ELR (cell line): Measurements from ENCODE around the gene TMEM183A.

Experiments
- DNase-seq: peaks from one replicate; pipeline ENCODE4 v3.0.0-alpha.2; 2015; ENCODE audit warnings: low read depth

The TMEM183A gene

DNA sequence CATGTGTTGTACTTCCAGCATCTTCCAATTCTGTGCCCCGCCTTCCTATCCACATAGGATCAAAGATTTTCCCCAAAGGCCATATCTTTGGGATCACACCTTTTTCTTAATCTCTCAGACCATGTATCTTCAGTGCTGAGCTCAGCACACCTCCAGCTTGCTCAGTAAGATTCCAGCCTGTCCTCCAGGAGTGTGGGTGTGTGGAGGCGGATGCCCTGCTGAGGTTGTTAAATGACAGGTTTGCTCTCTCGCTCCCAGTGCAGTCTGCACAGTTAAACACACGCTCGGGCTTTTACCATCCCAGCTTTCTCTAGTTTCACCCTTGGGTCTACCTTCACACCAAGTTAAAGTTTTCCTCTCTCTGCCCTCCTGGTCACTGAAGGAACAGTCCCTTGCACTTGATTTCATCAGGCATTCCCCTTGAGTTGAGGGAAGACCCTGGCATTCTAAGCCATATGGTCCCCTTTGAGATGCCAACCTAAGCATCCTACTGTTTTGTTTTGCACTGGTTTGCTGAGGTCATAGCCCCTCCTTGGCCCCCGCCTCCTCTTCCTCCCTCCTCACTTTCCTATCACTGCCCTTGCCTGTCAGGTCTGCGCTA, 64.9 kb downstream of the TMEM183A start:
- no peak for DNase-seq

- DNase-seq: no peak
These were observed 65.7 kb downstream of the TMEM183A start for GRCh38 chr1:203072911-203073310.

DNA sequence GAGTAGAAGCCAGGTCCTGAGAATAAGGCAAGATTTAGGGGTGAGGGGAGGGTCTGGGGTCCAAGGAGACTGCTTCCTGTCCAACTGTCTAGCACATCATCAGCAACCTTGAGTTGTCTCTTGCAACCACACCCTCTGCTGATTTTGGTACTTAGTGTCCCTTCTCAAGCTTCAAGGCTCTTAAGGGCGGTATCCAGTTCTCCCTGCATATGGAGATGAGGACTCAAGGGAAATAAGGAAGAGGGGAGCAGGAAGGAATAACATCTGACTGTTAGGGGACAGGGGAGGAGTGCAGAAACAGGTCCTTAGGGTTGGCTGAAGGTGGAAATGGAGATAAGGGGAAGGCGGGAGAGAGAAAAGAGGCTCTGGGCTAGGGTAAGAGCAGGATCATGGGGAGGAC, 66.3 kb downstream of the TMEM183A start:
- DNase-seq: no peak
